ENCODE results near the gene TPRG1L. TPM values are rescaled to one million over a fixed set of nuclear protein-coding genes. Genes with fewer than 3 reads are reported as not detected.

Gene TPRG1L
- total RNA-seq, 2 donors from 2014 or later: 8.9 to 10.4 TPM

- no peak overlapping the region for H3K27ac Mint-ChIP-seq
- ATAC-seq (replicated peaks): no peak
- H3K4me3 Mint-ChIP-seq: no peak overlapping the region
- no peaks in the 10 kb centered on the region for H3K36me3 Mint-ChIP-seq (ENCODE audit: low read depth)
- H3K27me3 Mint-ChIP-seq: no peaks in the 10 kb centered on the region
- H3K9me3 Mint-ChIP-seq: no peaks in the 10 kb centered on the region
- H3K4me1 Mint-ChIP-seq: peaks cover 6% of the 10 kb centered on the region
These were observed 25.0 kb upstream of the TPRG1L start for GRCh38 chr1:3599816-3600215.

GRCh38 chr1:3600354-3600753 is 24.5 kb upstream of the TPRG1L start:
- Mint-ChIP-seq H3K36me3 (ENCODE audit: low read depth) (no peaks in the 10 kb centered on the region), H3K4me1 (peaks cover 6% of the 10 kb centered on the region), H3K9me3 (no peaks in the 10 kb centered on the region), H3K27ac (no peak overlapping the region), H3K27me3 (no peaks in the 10 kb centered on the region), H3K4me3 (no peak overlapping the region)
- no peak for ATAC-seq (replicated peaks)

GRCh38 chr1:3601743-3602142 is 23.1 kb upstream of the TPRG1L start:
- Mint-ChIP-seq H3K9me3 (no peaks in the 10 kb centered on the region), H3K27me3 (no peaks in the 10 kb centered on the region), H3K4me1 (peaks cover 6% of the 10 kb centered on the region), H3K27ac (no peak overlapping the region), H3K4me3 (no peak overlapping the region), H3K36me3 (ENCODE audit: low read depth) (no peaks in the 10 kb centered on the region)
- no peak for ATAC-seq (replicated peaks)

- no peaks in the 10 kb centered on the region for H3K36me3 Mint-ChIP-seq (ENCODE audit: low read depth)
- ATAC-seq (replicated peaks): no peak
- H3K27ac Mint-ChIP-seq: no peak overlapping the region
- peaks cover 3% of the 10 kb centered on the region for H3K4me1 Mint-ChIP-seq
- H3K4me3 Mint-ChIP-seq: no peak overlapping the region
- no peaks in the 10 kb centered on the region for H3K27me3 Mint-ChIP-seq
- H3K9me3 Mint-ChIP-seq: no peaks in the 10 kb centered on the region
These were observed 22.4 kb upstream of the TPRG1L start for GRCh38 chr1:3602375-3602774.

- H3K27ac Mint-ChIP-seq: no peak overlapping the region
- H3K4me3 Mint-ChIP-seq: no peak overlapping the region
- no peaks in the 10 kb centered on the region for H3K4me1 Mint-ChIP-seq
- no peak for ATAC-seq (replicated peaks)
- no peaks in the 10 kb centered on the region for H3K9me3 Mint-ChIP-seq
- no peaks in the 10 kb centered on the region for H3K27me3 Mint-ChIP-seq
- H3K36me3 Mint-ChIP-seq (ENCODE audit: low read depth): no peaks in the 10 kb centered on the region
These were observed 21.7 kb upstream of the TPRG1L start for GRCh38 chr1:3603156-3603555.

- H3K27ac Mint-ChIP-seq: no peak overlapping the region
- no peaks in the 10 kb centered on the region for H3K27me3 Mint-ChIP-seq
- H3K36me3 Mint-ChIP-seq (ENCODE audit: low read depth): no peaks in the 10 kb centered on the region
- no peaks in the 10 kb centered on the region for H3K9me3 Mint-ChIP-seq
- no peak for ATAC-seq (replicated peaks)
- H3K4me3 Mint-ChIP-seq: no peak overlapping the region
- no peaks in the 10 kb centered on the region for H3K4me1 Mint-ChIP-seq
These were observed 21.0 kb upstream of the TPRG1L start for GRCh38 chr1:3603571-3604467.

GRCh38 chr1:3604468-3604974 is 20.3 kb upstream of the TPRG1L start:
- Mint-ChIP-seq H3K9me3 (no peaks in the 10 kb centered on the region), H3K27ac (no peak overlapping the region), H3K4me1 (no peaks in the 10 kb centered on the region), H3K36me3 (ENCODE audit: low read depth) (no peaks in the 10 kb centered on the region), H3K27me3 (no peaks in the 10 kb centered on the region), H3K4me3 (no peak overlapping the region)
- ATAC-seq (replicated peaks): no peak

- Mint-ChIP-seq H3K9me3 (no peaks in the 10 kb centered on the region), H3K4me3 (no peak overlapping the region), H3K4me1 (no peaks in the 10 kb centered on the region), H3K36me3 (ENCODE audit: low read depth) (no peaks in the 10 kb centered on the region), H3K27me3 (no peaks in the 10 kb centered on the region), H3K27ac (no peak overlapping the region)
- ATAC-seq (replicated peaks): no peak
These were observed 19.6 kb upstream of the TPRG1L start for GRCh38 chr1:3604997-3605823.

- Mint-ChIP-seq H3K9me3 (no peaks in the 10 kb centered on the region), H3K4me3 (no peak overlapping the region), H3K27me3 (peaks cover 4% of the 10 kb centered on the region), H3K36me3 (ENCODE audit: low read depth) (no peaks in the 10 kb centered on the region), H3K27ac (no peak overlapping the region), H3K4me1 (no peaks in the 10 kb centered on the region)
- ATAC-seq (replicated peaks): no peak
These were observed 17.8 kb upstream of the TPRG1L start for GRCh38 chr1:3606779-3607702.

GRCh38 chr1:3607703-3608065 is 17.1 kb upstream of the TPRG1L start:
- no peak overlapping the region for H3K4me3 Mint-ChIP-seq
- H3K27me3 Mint-ChIP-seq: peaks cover 4% of the 10 kb centered on the region
- H3K36me3 Mint-ChIP-seq (ENCODE audit: low read depth): no peaks in the 10 kb centered on the region
- ATAC-seq (replicated peaks): no peak
- no peaks in the 10 kb centered on the region for H3K4me1 Mint-ChIP-seq
- H3K9me3 Mint-ChIP-seq: no peaks in the 10 kb centered on the region
- no peak overlapping the region for H3K27ac Mint-ChIP-seq

GRCh38 chr1:3608154-3608553 is 16.7 kb upstream of the TPRG1L start:
- Mint-ChIP-seq H3K9me3 (no peaks in the 10 kb centered on the region), H3K36me3 (ENCODE audit: low read depth) (no peaks in the 10 kb centered on the region), H3K4me3 (no peak overlapping the region), H3K27ac (no peak overlapping the region), H3K4me1 (no peaks in the 10 kb centered on the region), H3K27me3 (peaks cover 4% of the 10 kb centered on the region)
- no peak for ATAC-seq (replicated peaks)

- no peak for ATAC-seq (replicated peaks)
- no peaks in the 10 kb centered on the region for H3K4me1 Mint-ChIP-seq
- no peak overlapping the region for H3K27ac Mint-ChIP-seq
- no peak overlapping the region for H3K4me3 Mint-ChIP-seq
- no peaks in the 10 kb centered on the region for H3K9me3 Mint-ChIP-seq
- H3K27me3 Mint-ChIP-seq: peaks cover 4% of the 10 kb centered on the region
- H3K36me3 Mint-ChIP-seq (ENCODE audit: low read depth): no peaks in the 10 kb centered on the region
These were observed 15.6 kb upstream of the TPRG1L start for GRCh38 chr1:3609016-3609768.

GRCh38 chr1:3609769-3610526 is 14.9 kb upstream of the TPRG1L start:
- no peak for ATAC-seq (replicated peaks)
- H3K27me3 Mint-ChIP-seq: peaks cover 7% of the 10 kb centered on the region
- H3K4me1 Mint-ChIP-seq: no peaks in the 10 kb centered on the region
- no peak overlapping the region for H3K4me3 Mint-ChIP-seq
- no peak overlapping the region for H3K27ac Mint-ChIP-seq
- H3K36me3 Mint-ChIP-seq (ENCODE audit: low read depth): no peaks in the 10 kb centered on the region
- H3K9me3 Mint-ChIP-seq: no peaks in the 10 kb centered on the region

Data from activated T-helper 17 cell treated with anti-CD3 and anti-CD28 coated beads, Interleukin-2, amount 50 U/mL, for 72 hours (primary cell).